HEK293 (cell line): ENCODE measurements around the gene TRAPPC2.

ENCODE experiments used
- HOXA7 ChIP-seq: sonication (generic); formaldehyde crosslinking; IDR thresholded peaks from 2 replicates; pipeline ENCODE4 v1.8.1; 2022; ENCODE audit warnings: missing genetic modification reagents, borderline replicate concordance
- IKZF3 ChIP-seq: fragments of 450-650 bp; IDR thresholded peaks from 2 replicates; pipeline ENCODE4 v1.5.0; 2018; ENCODE audit warnings: missing biosample characterization, mild to moderate bottlenecking, missing genetic modification characterization, moderate library complexity
- KLF1 ChIP-seq: fragments of 450-650 bp; formaldehyde crosslinking; IDR thresholded peaks from 2 replicates; pipeline ENCODE4 v1.5.1; 2016; ENCODE audit warnings: missing biosample characterization, missing genetic modification characterization
- MEIS1 ChIP-seq: sonication (generic); formaldehyde crosslinking; IDR thresholded peaks from 2 replicates; pipeline ENCODE4 v1.8.1; 2022; ENCODE audit warnings: missing genetic modification reagents, mild to moderate bottlenecking, borderline replicate concordance
- OVOL3 ChIP-seq: fragments of 450-650 bp; formaldehyde crosslinking; IDR thresholded peaks from 2 replicates; pipeline ENCODE4 v1.5.1; 2016; ENCODE audit warnings: missing biosample characterization, missing genetic modification characterization
- PRDM1 ChIP-seq: fragments of 450-650 bp; formaldehyde crosslinking; IDR thresholded peaks from 2 replicates; pipeline ENCODE4; 2016; ENCODE audit warnings: missing biosample characterization, missing genetic modification characterization
- SP2 ChIP-seq: fragments of 450-650 bp; formaldehyde crosslinking; IDR thresholded peaks from 2 replicates; pipeline ENCODE4 v1.5.1; 2016; ENCODE audit warnings: missing biosample characterization, missing genetic modification characterization
- SP7 ChIP-seq: fragments of 450-650 bp; formaldehyde crosslinking; IDR thresholded peaks from 2 replicates; pipeline ENCODE4 v1.5.1; 2016; ENCODE audit warnings: missing biosample characterization, missing genetic modification characterization
- ZBTB48 ChIP-seq: fragments of 450-650 bp; formaldehyde crosslinking; IDR thresholded peaks from 2 replicates; pipeline ENCODE4 v1.5.1; 2016; ENCODE audit warnings: missing biosample characterization, missing genetic modification characterization
- ZFHX2 ChIP-seq: fragments of 450-650 bp; formaldehyde crosslinking; conservative IDR thresholded peaks from 2 replicates; pipeline ENCODE4 v1.5.1; 2016; ENCODE audit warnings: missing biosample characterization, missing genetic modification characterization
- ZFP69B ChIP-seq: fragments of 450-650 bp; formaldehyde crosslinking; IDR thresholded peaks from 2 replicates; pipeline ENCODE4 v1.5.1; 2016; ENCODE audit warnings: missing biosample characterization, missing genetic modification characterization
- ZNF16 ChIP-seq: fragments of 450-650 bp; formaldehyde crosslinking; IDR thresholded peaks from 2 replicates; pipeline ENCODE4 v1.5.1; 2016; ENCODE audit warnings: low read depth, missing biosample characterization, missing genetic modification characterization
- ZNF184 ChIP-seq: fragments of 450-650 bp; IDR thresholded peaks from 2 replicates; pipeline ENCODE4 v1.5.1; 2018; ENCODE audit warnings: missing biosample characterization, mild to moderate bottlenecking, missing genetic modification characterization
- ZNF214 ChIP-seq: fragments of 450-650 bp; formaldehyde crosslinking; IDR thresholded peaks from 2 replicates; pipeline ENCODE4 v1.5.1; 2017; ENCODE audit warnings: missing biosample characterization, mild to moderate bottlenecking, missing genetic modification characterization, borderline replicate concordance
- ZNF324 ChIP-seq: fragments of 450-650 bp; formaldehyde crosslinking; IDR thresholded peaks from 2 replicates; pipeline ENCODE4 v1.5.1; 2016; ENCODE audit warnings: missing biosample characterization, missing genetic modification characterization
- ZNF341 ChIP-seq: fragments of 450-650 bp; formaldehyde crosslinking; IDR thresholded peaks from 2 replicates; pipeline ENCODE4; 2016; ENCODE audit warnings: low read depth, missing biosample characterization, missing genetic modification characterization
- ZNF558 ChIP-seq: fragments of 450-650 bp; formaldehyde crosslinking; IDR thresholded peaks from 2 replicates; pipeline ENCODE4 v1.5.1; 2016; ENCODE audit warnings: missing biosample characterization, missing genetic modification characterization
- ZNF561 ChIP-seq: fragments of 450-650 bp; IDR thresholded peaks from 2 replicates; pipeline ENCODE4 v1.5.1; 2018; ENCODE audit warnings: missing biosample characterization, missing genetic modification characterization, borderline replicate concordance
- ZNF600 ChIP-seq: fragments of 450-650 bp; formaldehyde crosslinking; IDR thresholded peaks from 2 replicates; pipeline ENCODE4 v1.5.1; 2016; ENCODE audit warnings: missing biosample characterization, missing genetic modification characterization
- ZNF837 ChIP-seq: fragments of 450-650 bp; formaldehyde crosslinking; IDR thresholded peaks from 2 replicates; pipeline ENCODE4 v1.5.1; 2016; ENCODE audit warnings: missing biosample characterization, missing genetic modification characterization
- ZNF843 ChIP-seq: fragments of 450-650 bp; formaldehyde crosslinking; IDR thresholded peaks from 2 replicates; pipeline ENCODE4 v1.5.1; 2016; ENCODE audit warnings: missing biosample characterization, missing genetic modification characterization
- ZXDB ChIP-seq: fragments of 450-650 bp; formaldehyde crosslinking; IDR thresholded peaks from 2 replicates; pipeline ENCODE4 v1.5.1; 2016; ENCODE audit warnings: missing biosample characterization, missing genetic modification characterization
- TF ChIP-seq, protein P1 (sequence below): fragments of 450-650 bp; formaldehyde crosslinking; conservative IDR thresholded peaks from 2 replicates; pipeline ENCODE4 v1.5.1; 2016; ENCODE audit warnings: low read depth, missing biosample characterization, missing genetic modification characterization
- TF ChIP-seq, protein P2 (sequence below): fragments of 450-650 bp; formaldehyde crosslinking; optimal IDR thresholded peaks from 2 replicates; pipeline ENCODE3; 2016; ENCODE audit warnings: missing biosample characterization, mild to moderate bottlenecking, missing genetic modification characterization
- TF ChIP-seq, protein P3 (sequence below): fragments of 450-650 bp; formaldehyde crosslinking; IDR thresholded peaks from 2 replicates; pipeline ENCODE4 v1.5.1; 2017; ENCODE audit warnings: missing biosample characterization, missing genetic modification characterization
- TF ChIP-seq, protein P4 (sequence below): fragments of 450-650 bp; formaldehyde crosslinking; IDR thresholded peaks from 2 replicates; pipeline ENCODE4 v1.5.1; 2016; ENCODE audit warnings: missing biosample characterization, missing genetic modification characterization
- TF ChIP-seq, protein P5 (sequence below): fragments of 450-650 bp; formaldehyde crosslinking; IDR thresholded peaks from 2 replicates; pipeline ENCODE4 v1.5.1; 2016; ENCODE audit warnings: missing biosample characterization, missing genetic modification characterization
- TF ChIP-seq, protein P6 (sequence below): fragments of 450-650 bp; formaldehyde crosslinking; IDR thresholded peaks from 2 replicates; pipeline ENCODE4 v1.5.1; 2016; ENCODE audit warnings: missing biosample characterization, missing genetic modification characterization, low read depth

TRAPPC2 gene

DNA sequence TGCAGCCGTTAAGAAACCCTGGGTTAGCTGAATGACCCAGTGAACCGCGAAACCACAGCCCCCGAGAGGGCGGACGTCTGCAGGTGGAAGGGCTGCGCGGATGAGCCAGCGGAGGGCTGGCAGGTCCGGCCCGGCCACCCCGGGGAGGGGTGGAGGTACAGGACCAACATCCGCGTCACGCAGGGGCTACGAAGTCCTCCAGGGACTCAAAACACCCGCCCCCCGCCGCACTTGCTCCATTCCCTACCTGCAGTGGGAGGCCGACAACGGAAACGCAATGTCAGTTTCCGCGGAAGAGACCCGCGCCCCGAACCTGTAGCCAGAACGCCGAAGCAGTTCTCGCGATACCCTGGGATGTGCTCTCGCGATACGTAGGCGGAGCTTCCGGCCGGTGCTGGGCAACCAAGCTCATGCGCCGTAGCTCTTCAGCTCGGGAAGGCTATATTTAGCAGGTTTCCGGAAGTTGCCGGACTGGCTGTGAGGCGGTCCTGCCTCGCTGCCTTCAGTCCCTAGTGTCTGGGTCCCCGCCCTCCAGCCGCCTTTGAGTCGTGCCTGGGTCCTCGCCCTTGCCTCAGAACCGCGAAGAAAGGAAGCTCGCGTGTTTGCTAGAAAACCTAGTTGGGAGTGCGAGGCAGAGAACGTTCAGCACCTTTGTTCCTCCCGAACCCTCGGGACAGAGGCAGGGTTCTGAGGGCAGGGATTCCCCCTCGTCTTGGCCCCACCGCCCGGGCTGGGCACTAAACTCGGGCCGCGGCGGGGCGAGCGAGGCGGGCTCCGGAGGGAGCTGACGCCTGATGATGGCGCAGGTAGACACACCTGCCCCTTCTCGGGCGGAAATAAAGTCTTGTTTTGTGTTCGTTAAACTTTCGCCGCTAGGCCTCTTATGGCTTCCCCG, at the start of gene TRAPPC2, which contains the start of gene OFD1 (continued):
- TF ChIP-seq ZNF16 (tag by site-specific recombination): no peak; the same call in 1 of the 2 replicates
- TF ChIP-seq SP2: peak; percentile 91
- TF ChIP-seq, protein P1, sequence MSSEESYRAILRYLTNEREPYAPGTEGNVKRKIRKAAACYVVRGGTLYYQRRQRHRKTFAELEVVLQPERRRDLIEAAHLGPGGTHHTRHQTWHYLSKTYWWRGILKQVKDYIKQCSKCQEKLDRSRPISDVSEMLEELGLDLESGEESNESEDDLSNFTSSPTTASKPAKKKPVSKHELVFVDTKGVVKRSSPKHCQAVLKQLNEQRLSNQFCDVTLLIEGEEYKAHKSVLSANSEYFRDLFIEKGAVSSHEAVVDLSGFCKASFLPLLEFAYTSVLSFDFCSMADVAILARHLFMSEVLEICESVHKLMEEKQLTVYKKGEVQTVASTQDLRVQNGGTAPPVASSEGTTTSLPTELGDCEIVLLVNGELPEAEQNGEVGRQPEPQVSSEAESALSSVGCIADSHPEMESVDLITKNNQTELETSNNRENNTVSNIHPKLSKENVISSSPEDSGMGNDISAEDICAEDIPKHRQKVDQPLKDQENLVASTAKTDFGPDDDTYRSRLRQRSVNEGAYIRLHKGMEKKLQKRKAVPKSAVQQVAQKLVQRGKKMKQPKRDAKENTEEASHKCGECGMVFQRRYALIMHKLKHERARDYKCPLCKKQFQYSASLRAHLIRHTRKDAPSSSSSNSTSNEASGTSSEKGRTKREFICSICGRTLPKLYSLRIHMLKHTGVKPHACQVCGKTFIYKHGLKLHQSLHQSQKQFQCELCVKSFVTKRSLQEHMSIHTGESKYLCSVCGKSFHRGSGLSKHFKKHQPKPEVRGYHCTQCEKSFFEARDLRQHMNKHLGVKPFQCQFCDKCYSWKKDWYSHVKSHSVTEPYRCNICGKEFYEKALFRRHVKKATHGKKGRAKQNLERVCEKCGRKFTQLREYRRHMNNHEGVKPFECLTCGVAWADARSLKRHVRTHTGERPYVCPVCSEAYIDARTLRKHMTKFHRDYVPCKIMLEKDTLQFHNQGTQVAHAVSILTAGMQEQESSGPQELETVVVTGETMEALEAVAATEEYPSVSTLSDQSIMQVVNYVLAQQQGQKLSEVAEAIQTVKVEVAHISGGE (tag by site-specific recombination): peak; percentile 96
- TF ChIP-seq ZNF558 (tag by site-specific recombination): no peak
- peak; percentile 97 for TF ChIP-seq ZNF341 (tag by site-specific recombination)
- TF ChIP-seq ZBTB48: peak; percentile 50
- TF ChIP-seq KLF1: peak; percentile 38
- TF ChIP-seq ZNF324 (tag by site-specific recombination): peak; percentile 20
- TF ChIP-seq, protein P2, sequence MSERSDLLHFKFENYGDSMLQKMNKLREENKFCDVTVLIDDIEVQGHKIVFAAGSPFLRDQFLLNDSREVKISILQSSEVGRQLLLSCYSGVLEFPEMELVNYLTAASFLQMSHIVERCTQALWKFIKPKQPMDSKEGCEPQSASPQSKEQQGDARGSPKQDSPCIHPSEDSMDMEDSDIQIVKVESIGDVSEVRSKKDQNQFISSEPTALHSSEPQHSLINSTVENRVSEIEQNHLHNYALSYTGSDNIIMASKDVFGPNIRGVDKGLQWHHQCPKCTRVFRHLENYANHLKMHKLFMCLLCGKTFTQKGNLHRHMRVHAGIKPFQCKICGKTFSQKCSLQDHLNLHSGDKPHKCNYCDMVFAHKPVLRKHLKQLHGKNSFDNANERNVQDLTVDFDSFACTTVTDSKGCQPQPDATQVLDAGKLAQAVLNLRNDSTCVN: peak; percentile 45
- TF ChIP-seq SP7 (tag by site-specific recombination): peak; percentile 44
- TF ChIP-seq, protein P3, sequence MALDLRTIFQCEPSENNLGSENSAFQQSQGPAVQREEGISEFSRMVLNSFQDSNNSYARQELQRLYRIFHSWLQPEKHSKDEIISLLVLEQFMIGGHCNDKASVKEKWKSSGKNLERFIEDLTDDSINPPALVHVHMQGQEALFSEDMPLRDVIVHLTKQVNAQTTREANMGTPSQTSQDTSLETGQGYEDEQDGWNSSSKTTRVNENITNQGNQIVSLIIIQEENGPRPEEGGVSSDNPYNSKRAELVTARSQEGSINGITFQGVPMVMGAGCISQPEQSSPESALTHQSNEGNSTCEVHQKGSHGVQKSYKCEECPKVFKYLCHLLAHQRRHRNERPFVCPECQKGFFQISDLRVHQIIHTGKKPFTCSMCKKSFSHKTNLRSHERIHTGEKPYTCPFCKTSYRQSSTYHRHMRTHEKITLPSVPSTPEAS (tag by site-specific recombination): no peak
- peak; percentile 49; the same call in 1 of the 2 replicates for TF ChIP-seq ZFHX2 (tag by site-specific recombination)
- TF ChIP-seq ZXDB: peak; percentile 93
- TF ChIP-seq OVOL3: 0 out of 2 replicates have a peak, but pooled peaks have one; percentile 21
- TF ChIP-seq IKZF3 (tag by site-specific recombination): no peak
- TF ChIP-seq ZFP69B: peak; percentile 67; the same call in 1 of the 2 replicates
- TF ChIP-seq, protein P4, sequence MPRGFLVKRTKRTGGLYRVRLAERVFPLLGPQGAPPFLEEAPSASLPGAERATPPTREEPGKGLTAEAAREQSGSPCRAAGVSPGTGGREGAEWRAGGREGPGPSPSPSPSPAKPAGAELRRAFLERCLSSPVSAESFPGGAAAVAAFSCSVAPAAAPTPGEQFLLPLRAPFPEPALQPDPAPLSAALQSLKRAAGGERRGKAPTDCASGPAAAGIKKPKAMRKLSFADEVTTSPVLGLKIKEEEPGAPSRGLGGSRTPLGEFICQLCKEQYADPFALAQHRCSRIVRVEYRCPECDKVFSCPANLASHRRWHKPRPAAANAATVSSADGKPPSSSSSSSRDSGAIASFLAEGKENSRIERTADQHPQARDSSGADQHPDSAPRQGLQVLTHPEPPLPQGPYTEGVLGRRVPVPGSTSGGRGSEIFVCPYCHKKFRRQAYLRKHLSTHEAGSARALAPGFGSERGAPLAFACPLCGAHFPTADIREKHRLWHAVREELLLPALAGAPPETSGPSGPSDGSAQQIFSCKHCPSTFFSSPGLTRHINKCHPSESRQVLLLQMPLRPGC (tag by site-specific recombination): peak; percentile 17; the same call in 1 of the 2 replicates
- TF ChIP-seq, protein P5, sequence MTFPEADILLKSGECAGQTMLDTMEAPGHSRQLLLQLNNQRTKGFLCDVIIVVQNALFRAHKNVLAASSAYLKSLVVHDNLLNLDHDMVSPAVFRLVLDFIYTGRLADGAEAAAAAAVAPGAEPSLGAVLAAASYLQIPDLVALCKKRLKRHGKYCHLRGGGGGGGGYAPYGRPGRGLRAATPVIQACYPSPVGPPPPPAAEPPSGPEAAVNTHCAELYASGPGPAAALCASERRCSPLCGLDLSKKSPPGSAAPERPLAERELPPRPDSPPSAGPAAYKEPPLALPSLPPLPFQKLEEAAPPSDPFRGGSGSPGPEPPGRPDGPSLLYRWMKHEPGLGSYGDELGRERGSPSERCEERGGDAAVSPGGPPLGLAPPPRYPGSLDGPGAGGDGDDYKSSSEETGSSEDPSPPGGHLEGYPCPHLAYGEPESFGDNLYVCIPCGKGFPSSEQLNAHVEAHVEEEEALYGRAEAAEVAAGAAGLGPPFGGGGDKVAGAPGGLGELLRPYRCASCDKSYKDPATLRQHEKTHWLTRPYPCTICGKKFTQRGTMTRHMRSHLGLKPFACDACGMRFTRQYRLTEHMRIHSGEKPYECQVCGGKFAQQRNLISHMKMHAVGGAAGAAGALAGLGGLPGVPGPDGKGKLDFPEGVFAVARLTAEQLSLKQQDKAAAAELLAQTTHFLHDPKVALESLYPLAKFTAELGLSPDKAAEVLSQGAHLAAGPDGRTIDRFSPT (tag by site-specific recombination): no peak
- peak; percentile 95 for TF ChIP-seq ZNF600 (tag by site-specific recombination)
- peak; percentile 32 for TF ChIP-seq ZNF561 (tag by site-specific recombination)
- TF ChIP-seq ZNF843 (tag by site-specific recombination): peak; percentile 47
- TF ChIP-seq HOXA7: no peak
- TF ChIP-seq ZNF837 (tag by site-specific recombination): no peak
- no peak for TF ChIP-seq ZNF214 (tag by site-specific recombination)
- TF ChIP-seq, protein P6, sequence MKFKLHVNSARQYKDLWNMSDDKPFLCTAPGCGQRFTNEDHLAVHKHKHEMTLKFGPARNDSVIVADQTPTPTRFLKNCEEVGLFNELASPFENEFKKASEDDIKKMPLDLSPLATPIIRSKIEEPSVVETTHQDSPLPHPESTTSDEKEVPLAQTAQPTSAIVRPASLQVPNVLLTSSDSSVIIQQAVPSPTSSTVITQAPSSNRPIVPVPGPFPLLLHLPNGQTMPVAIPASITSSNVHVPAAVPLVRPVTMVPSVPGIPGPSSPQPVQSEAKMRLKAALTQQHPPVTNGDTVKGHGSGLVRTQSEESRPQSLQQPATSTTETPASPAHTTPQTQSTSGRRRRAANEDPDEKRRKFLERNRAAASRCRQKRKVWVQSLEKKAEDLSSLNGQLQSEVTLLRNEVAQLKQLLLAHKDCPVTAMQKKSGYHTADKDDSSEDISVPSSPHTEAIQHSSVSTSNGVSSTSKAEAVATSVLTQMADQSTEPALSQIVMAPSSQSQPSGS (tag by site-specific recombination): no peak
- TF ChIP-seq ZNF184 (tag by site-specific recombination): 0 out of 2 replicates have a peak, but pooled peaks have one; percentile 13
- TF ChIP-seq PRDM1 (tag by site-specific recombination): peak; percentile 7; the same call in 1 of the 2 replicates
- no peak for TF ChIP-seq MEIS1 (CRISPR knock-in tag)
